ENCODE results near the gene AKAP17A.

GRCh38 chrX:1598876-1599790, 7.7 kb downstream of the AKAP17A start:
- TF ChIP-seq CTCF (optimal IDR thresholded peaks at IDR 0.05 in 1 of 3, IDR thresholded peaks at IDR 0.05 in 1 of 3, conservative IDR thresholded peaks at IDR 0.05 in 1 of 3; ENCODE audit: extremely low read depth in 1 of 3, insufficient read depth in 2 of 3, low read length in 3 of 3) = no peak
- TF ChIP-seq EZH2 (IDR thresholded peaks at IDR 0.05; ENCODE audit: low read length) = no peak
